GM19043 (cell line): Measurements from ENCODE around the gene SLC44A1.

Experiments
- ATAC-seq: cut with Tn5 transposase; IDR thresholded peaks from one replicate; pipeline ENCODE4 v1.9.1; 2021; ENCODE audit warnings: low read depth; ENCODE audit not compliant: unreplicated experiment

SLC44A1 gene

GRCh38 chr9:105297442-105298075 is 53.1 kb downstream of the SLC44A1 start:
- ATAC-seq: no peak

GRCh38 chr9:105299190-105299854 is 54.9 kb downstream of the SLC44A1 start:
- ATAC-seq: no peak

- no peak for ATAC-seq
Measured at GRCh38 chr9:105302728-105303127, 58.3 kb downstream of the SLC44A1 start.

GRCh38 chr9:105305856-105306255 is 61.4 kb downstream of the SLC44A1 start:
- ATAC-seq: no peak

GRCh38 chr9:105306351-105307140 is 62.1 kb downstream of the SLC44A1 start:
- no peak for ATAC-seq

- no peak for ATAC-seq
Measured at GRCh38 chr9:105307591-105308130, 63.2 kb downstream of the SLC44A1 start.

GRCh38 chr9:105308461-105309341 is 64.2 kb downstream of the SLC44A1 start:
- no peak for ATAC-seq

GRCh38 chr9:105309531-105309931 is 65.1 kb downstream of the SLC44A1 start:
- ATAC-seq: no peak

GRCh38 chr9:105311306-105311705 is 66.9 kb downstream of the SLC44A1 start:
- ATAC-seq: no peak

GRCh38 chr9:105313238-105313637 is 68.8 kb downstream of the SLC44A1 start:
- ATAC-seq: no peak

GRCh38 chr9:105316703-105317102 is 72.3 kb downstream of the SLC44A1 start:
- no peak for ATAC-seq

GRCh38 chr9:105318729-105319191 is 74.3 kb downstream of the SLC44A1 start:
- no peak for ATAC-seq

GRCh38 chr9:105319202-105319813 is 74.9 kb downstream of the SLC44A1 start:
- ATAC-seq: no peak

GRCh38 chr9:105320568-105320967 is 76.1 kb downstream of the SLC44A1 start:
- peak; percentile 48 for ATAC-seq

GRCh38 chr9:105328296-105328695 is 83.8 kb downstream of the SLC44A1 start:
- ATAC-seq: no peak

- ATAC-seq: no peak
Measured at GRCh38 chr9:105328872-105329718, 84.6 kb downstream of the SLC44A1 start.

GRCh38 chr9:105329719-105330062 is 85.2 kb downstream of the SLC44A1 start:
- no peak for ATAC-seq

- ATAC-seq: no peak
Measured at GRCh38 chr9:105330201-105330600, 85.8 kb downstream of the SLC44A1 start.

- ATAC-seq: peak; percentile 63
Measured at GRCh38 chr9:105330755-105331154, 86.3 kb downstream of the SLC44A1 start.
